ENCODE data around the gene COL24A1. TPM values are rescaled to one million over a fixed set of nuclear protein-coding genes. Genes with fewer than 3 reads are reported as not detected.

The COL24A1 gene
- polyA plus RNA-seq, 3 donors from 2014 or later, result 0.09 TPM; not detected in 2

GRCh38 chr1:85707990-85708828 is 448.4 kb downstream of the COL24A1 start, which contains the start of gene ZNHIT6:
Gene ZNHIT6, minus strand, starts transcription at chr1:85708433. Its CDS starts 149 bp downstream, at chr1:85708284.
- Mint-ChIP-seq H3K4me1 (peaks cover 10 to 13% of the 10 kb centered on the region in 2 donors), H3K4me3 (no peak within 1 kb of the TSS), H3K9me3 (no peaks in the 10 kb centered on the region), H3K27ac (no peak within 1 kb of the TSS), H3K27me3 (ENCODE audit: low read depth in 3 of 3) (no peaks in the 10 kb centered on the region), H3K36me3 (peaks cover 9 to 17% (median 12%) of the 10 kb centered on the region in 3 donors)
- peak; percentile 84 to 87 (median 86) for DNase-seq

GRCh38 chr1:85707267-85707989 is 449.1 kb downstream of the COL24A1 start:
- H3K36me3 Mint-ChIP-seq, result peaks cover 9 to 17% (median 12%) of the 10 kb centered on the region in 3 donors
- H3K27ac Mint-ChIP-seq, result no peak overlapping the region
- no peak overlapping the region for H3K4me3 Mint-ChIP-seq
- H3K27me3 Mint-ChIP-seq (ENCODE audit: low read depth in 3 of 3), result no peaks in the 10 kb centered on the region
- H3K9me3 Mint-ChIP-seq, result no peaks in the 10 kb centered on the region
- peak in 1 of 3 donors; percentile 2 for DNase-seq
- peaks cover 13% of the 10 kb centered on the region in 2 donors for H3K4me1 Mint-ChIP-seq

- peak overlapping the region in 2 of 6 donors; percentile 20 to 41 for H3K27ac Mint-ChIP-seq
- peak overlapping the region in 3 of 5 donors; percentile 13 to 50 (median 19) for H3K4me3 Mint-ChIP-seq
- peaks cover 12 to 24% (median 14%) of the 10 kb centered on the region in 3 donors for H3K36me3 Mint-ChIP-seq
- no peaks in the 10 kb centered on the region for H3K27me3 Mint-ChIP-seq (ENCODE audit: low read depth in 3 of 3)
- peaks cover 13% of the 10 kb centered on the region in 2 donors for H3K4me1 Mint-ChIP-seq
- DNase-seq, result no peak
- H3K9me3 Mint-ChIP-seq, result no peaks in the 10 kb centered on the region
These were observed 450.6 kb downstream of the COL24A1 start for GRCh38 chr1:85705940-85706339.

GRCh38 chr1:85700422-85700821 is 456.1 kb downstream of the COL24A1 start:
- H3K4me3 Mint-ChIP-seq, result no peak overlapping the region
- no peak for DNase-seq
- H3K9me3 Mint-ChIP-seq, result no peaks in the 10 kb centered on the region
- peaks cover 15 to 33% (median 30%) of the 10 kb centered on the region in 3 donors for H3K36me3 Mint-ChIP-seq
- no peaks in the 10 kb centered on the region for H3K27me3 Mint-ChIP-seq (ENCODE audit: low read depth in 3 of 3)
- H3K27ac Mint-ChIP-seq, result no peak overlapping the region
- peaks cover 10 to 20% of the 10 kb centered on the region in 2 donors for H3K4me1 Mint-ChIP-seq

DNA sequence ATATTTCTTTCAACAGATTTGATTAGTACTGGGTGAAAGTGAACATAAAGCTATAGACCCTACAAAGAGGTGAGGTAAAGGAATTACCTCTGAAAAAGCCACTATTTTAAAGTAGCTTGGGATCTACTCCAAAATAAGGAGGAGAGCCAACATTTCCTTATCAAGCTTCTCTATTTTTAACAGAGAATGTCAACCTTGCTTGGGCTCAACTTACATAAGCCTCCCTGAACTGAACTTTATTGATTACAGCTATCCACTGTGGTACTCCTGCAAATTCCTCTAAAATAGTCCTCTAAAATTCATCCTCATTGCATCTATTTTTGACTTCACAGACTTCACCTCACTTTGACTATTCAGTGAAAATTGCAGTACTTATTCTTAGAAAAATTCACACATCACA is 458.7 kb downstream of the COL24A1 start:
- H3K36me3 Mint-ChIP-seq, result peaks cover 17 to 34% (median 27%) of the 10 kb centered on the region in 3 donors

GRCh38 chr1:85692730-85693314 is 463.8 kb downstream of the COL24A1 start:
- Mint-ChIP-seq H3K27ac (no peak overlapping the region), H3K4me3 (no peak overlapping the region)

More for the DNA sequence above, 458.7 kb downstream of the COL24A1 start:
- DNase-seq, result no peak
- Mint-ChIP-seq H3K4me1 (peaks cover 1 to 21% of the 10 kb centered on the region in 2 donors), H3K9me3 (no peaks in the 10 kb centered on the region), H3K27me3 (ENCODE audit: low read depth in 3 of 3) (no peaks in the 10 kb centered on the region), H3K4me3 (no peak overlapping the region), H3K27ac (peak overlapping the region in 1 of 6 donors; percentile 17)

DNA sequence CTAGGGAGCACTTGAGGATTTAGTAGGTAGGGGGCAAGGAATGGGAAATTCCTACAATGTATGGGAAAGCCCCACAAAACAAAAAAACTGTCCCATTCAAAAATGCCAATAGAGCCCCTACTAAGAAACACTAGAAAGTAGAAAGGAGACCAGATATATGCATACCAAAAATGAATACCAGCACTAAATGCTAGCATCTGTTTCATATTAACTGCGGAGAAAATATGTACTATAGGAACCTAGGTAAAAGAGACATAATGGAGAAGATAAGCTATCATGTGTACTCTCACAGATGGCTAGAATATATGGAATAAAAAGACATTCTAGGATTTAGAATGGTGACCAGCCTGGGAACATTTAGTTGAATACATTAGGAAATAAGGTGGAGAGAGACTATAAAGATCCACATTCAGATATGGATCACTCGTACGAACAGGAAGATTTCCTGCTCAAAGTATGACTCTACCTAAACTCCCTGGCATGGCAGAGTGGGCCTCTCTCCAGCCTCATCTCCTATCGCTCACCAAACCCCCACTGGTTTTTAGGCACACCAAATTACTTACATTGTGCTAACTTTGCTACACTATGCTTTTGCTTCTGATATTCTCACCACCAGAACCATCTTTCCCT is 466.7 kb downstream of the COL24A1 start:
- Mint-ChIP-seq H3K9me3 (no peaks in the 10 kb centered on the region), H3K27ac (peak overlapping the region in 1 of 6 donors; percentile 47), H3K36me3 (peaks cover 10 to 12% (median 11%) of the 10 kb centered on the region in 3 donors), H3K27me3 (ENCODE audit: low read depth in 3 of 3) (no peaks in the 10 kb centered on the region), H3K4me1 (peaks cover 0 to 17% of the 10 kb centered on the region in 2 donors), H3K4me3 (no peak overlapping the region)
- no peak for DNase-seq

More at GRCh38 chr1:85692730-85693314, 463.8 kb downstream of the COL24A1 start:
- H3K9me3 Mint-ChIP-seq, result no peaks in the 10 kb centered on the region
- DNase-seq, result no peak
- peaks cover 1 to 17% of the 10 kb centered on the region in 2 donors for H3K4me1 Mint-ChIP-seq
- no peaks in the 10 kb centered on the region for H3K27me3 Mint-ChIP-seq (ENCODE audit: low read depth in 3 of 3)
- H3K36me3 Mint-ChIP-seq, result peaks cover 11 to 16% (median 13%) of the 10 kb centered on the region in 3 donors

DNA sequence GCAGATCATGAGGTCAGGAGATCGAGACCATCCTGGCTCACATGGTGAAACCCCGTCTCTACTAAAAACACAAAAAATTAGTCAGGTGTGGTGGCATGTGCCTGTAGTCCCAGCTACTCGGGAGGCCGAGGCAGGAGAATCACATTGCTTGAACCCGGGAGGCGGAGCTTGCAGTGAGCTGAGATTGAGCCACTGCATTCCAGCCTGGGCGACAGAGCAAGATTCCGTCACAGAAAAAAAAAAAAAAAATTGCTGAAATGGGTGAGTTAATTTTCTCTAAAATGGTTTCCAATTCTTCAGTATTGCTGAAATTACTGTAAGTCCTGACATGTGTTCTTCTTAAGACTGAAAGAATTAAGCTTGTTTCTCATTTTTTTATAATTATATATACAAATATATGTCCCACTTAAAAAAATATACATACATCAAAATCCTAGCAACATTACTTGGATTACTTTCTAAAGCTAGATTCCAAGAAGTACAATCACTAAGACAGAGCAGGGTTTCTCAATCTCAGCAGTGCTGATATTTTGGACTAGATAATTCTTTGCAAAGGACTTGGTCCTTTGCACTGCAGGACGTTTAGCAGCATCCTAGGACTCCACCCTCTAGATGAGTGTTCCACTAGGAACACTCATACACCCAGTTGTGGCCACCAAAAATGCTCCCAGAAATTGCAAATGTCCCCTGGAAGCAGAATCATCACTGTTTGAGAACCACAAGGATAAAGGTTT is 473.1 kb downstream of the COL24A1 start:
- H3K4me1 Mint-ChIP-seq, result peaks cover 3 to 12% of the 10 kb centered on the region in 2 donors
- peaks cover 7 to 15% (median 14%) of the 10 kb centered on the region in 3 donors for H3K36me3 Mint-ChIP-seq
- H3K9me3 Mint-ChIP-seq, result no peaks in the 10 kb centered on the region
- no peak for DNase-seq
- H3K27me3 Mint-ChIP-seq (ENCODE audit: low read depth in 3 of 3), result no peaks in the 10 kb centered on the region
- no peak overlapping the region for H3K4me3 Mint-ChIP-seq
- no peak overlapping the region for H3K27ac Mint-ChIP-seq

GRCh38 chr1:85681087-85681486 is 475.5 kb downstream of the COL24A1 start:
- H3K4me1 Mint-ChIP-seq, result peaks cover 3 to 12% of the 10 kb centered on the region in 2 donors
- DNase-seq, result no peak
- no peaks in the 10 kb centered on the region for H3K27me3 Mint-ChIP-seq (ENCODE audit: low read depth in 3 of 3)
- H3K9me3 Mint-ChIP-seq, result no peaks in the 10 kb centered on the region
- peaks cover 3 to 23% (median 20%) of the 10 kb centered on the region in 3 donors for H3K36me3 Mint-ChIP-seq
- no peak overlapping the region for H3K27ac Mint-ChIP-seq
- no peak overlapping the region for H3K4me3 Mint-ChIP-seq

Other genes starting within 250 kb of the COL24A1 start
- gene ODF2L, start 239.6 kb upstream of the COL24A1 start, polyA plus RNA-seq, result 10 to 100 TPM; 20.1 to 31.3 (median 21.3) TPM

Measured in immature natural killer cell (primary cell).